ENCODE data around the gene C1QTNF2.

Gene C1QTNF2

DNA sequence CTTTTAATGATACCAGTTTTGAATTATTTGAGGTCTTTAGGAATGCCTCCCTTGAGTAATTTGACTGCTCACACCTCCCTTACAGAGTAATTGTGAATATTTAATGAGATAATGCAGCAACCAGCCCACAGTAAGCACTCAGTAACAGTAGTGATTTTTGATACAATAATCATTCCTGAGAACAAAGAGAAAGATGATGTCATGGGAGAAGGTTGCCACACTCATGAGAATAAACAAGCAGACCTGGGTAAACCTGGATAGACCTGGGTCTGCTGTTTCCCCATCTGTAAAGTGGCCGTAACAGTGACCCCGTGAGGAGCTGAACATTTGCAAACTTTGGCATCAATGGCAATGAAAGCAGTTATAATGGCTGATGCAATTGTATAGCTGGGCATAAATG is 4.2 kb downstream of the C1QTNF2 start:
- no peak for TF ChIP-seq JUND (IDR thresholded peaks at IDR 0.05; ENCODE audit: low read depth)
- in situ Hi-C loops (cut with HindIII; ENCODE audit: low pct_unique_long_range_greater_than_20kb, low sequenced_read_pairs), result no loop called here
- no peak for DNase-seq (ENCODE audit: low read depth in 1 of 2, low spot score in 1 of 2)

DNA sequence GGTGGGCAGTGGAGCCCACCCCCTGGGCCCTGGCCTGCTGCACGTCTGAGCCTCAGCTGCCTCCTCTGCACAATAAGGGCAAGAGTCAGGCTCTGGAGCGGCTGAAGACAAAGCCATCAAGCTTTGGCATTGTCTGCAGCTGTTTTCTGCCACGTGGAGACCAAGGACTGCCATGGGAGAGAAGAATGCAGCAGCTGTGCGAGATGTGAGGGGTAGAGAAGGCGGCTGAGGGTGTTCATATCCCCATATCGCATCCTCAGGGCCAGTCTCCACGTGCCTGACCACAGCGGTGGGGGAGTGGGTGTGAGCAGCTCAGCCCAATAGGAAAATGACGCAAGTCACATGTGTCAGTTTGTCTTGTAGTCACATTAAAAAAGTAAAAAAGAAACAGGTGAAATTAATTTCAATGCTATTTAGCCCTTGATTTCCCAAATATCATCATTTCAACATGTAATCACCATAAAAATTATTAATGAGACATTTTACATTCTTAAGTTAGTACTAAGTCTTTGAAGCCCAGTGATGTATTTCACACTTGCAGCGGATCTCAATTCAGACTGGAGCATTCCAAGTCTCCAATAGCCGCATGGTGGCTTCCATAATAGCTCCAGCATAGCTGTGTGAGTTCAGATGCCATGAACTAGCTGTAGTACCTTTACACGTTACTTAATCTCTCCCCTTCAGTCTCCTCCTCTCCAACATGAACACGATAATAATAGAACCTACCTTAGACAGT is 6.6 kb downstream of the C1QTNF2 start:
- in situ Hi-C loops (cut with HindIII; ENCODE audit: low pct_unique_long_range_greater_than_20kb, low sequenced_read_pairs), result no loop called here

DNA sequence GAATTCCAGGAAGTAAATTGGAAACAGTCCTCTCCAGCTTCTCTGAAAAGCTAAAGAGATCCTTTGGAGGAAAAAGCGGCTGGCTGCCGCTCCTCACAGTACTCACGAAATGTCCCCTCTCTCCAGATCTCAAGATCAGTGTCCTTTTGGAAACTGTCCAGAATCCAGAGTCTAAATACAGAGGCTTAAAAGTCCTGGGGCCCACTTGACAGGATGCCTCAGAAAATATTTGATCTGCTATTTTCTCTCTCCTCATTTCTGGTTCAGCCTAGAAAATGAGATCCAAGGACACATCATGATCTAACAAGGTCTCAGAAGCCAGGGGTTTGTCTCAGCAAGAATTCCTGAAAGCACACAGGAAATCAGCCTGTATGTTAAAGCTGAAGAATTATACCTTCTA is 7.2 kb downstream of the C1QTNF2 start:
- in situ Hi-C loops (cut with HindIII; ENCODE audit: low pct_unique_long_range_greater_than_20kb, low sequenced_read_pairs), result no loop called here
- no peak for DNase-seq (ENCODE audit: low read depth in 1 of 2, low spot score in 1 of 2)
- no peak for TF ChIP-seq JUND (IDR thresholded peaks at IDR 0.05; ENCODE audit: low read depth)

More for the DNA sequence above, 6.6 kb downstream of the C1QTNF2 start:
- no peak for DNase-seq (ENCODE audit: low read depth in 1 of 2, low spot score in 1 of 2)
- no peak for TF ChIP-seq JUND (IDR thresholded peaks at IDR 0.05; ENCODE audit: low read depth)

DNA sequence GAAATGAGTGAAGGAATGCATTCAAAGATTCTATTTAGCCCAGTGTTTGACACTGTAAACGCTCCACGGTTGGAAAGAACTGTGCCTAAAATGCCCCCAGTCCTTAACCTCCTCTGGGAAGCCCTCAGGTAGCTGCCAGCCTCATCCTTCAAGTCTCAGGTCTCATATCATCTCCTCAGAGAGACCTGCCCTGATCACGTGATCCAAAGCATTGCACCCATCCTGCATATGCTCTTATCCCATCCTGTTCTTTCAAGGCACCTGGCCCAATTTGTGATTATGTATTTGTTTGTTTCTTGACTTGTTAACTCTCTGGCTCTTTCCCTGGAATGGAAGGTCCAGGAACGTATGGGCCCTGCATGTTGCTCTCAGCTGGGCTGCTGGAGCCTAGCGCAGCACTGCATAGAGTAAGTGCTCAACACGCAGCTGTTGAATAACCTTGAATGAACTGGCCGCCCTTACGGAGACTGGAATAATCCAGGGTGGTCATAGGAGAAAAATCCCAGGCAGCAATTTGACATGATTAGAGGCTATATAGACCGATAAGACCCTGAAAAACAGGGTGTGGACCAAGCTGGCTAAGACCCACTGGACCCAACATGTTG is 8.7 kb downstream of the C1QTNF2 start:
- in situ Hi-C loops (cut with HindIII; ENCODE audit: low pct_unique_long_range_greater_than_20kb, low sequenced_read_pairs), result no loop called here
- no peak for TF ChIP-seq JUND (IDR thresholded peaks at IDR 0.05; ENCODE audit: low read depth)
- DNase-seq (ENCODE audit: low read depth in 1 of 2, low spot score in 1 of 2), result no peak

DNA sequence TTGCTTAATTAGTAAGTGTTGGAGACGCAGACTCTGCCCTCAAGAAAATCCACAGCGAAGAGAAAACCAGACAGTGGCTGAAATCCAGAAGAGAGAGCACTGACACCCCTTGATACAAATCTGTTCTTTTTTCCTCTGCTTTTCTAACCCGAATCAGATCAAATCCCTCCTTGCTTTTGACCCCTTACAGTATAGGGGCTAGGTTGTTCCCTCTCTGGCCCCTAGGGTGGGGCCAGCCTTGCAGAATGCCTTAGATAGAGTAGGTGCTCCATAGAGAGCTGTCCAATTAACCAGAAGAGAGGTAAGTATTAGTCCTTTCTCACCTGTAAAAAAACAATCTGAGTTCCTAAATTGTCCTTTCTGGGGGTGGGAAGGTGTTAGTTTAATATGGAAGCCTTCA is 10.1 kb downstream of the C1QTNF2 start:
- in situ Hi-C loops (cut with HindIII; ENCODE audit: low pct_unique_long_range_greater_than_20kb, low sequenced_read_pairs), result no loop called here
- no peak for TF ChIP-seq JUND (IDR thresholded peaks at IDR 0.05; ENCODE audit: low read depth)
- no peak for DNase-seq (ENCODE audit: low read depth in 1 of 2, low spot score in 1 of 2)

DNA sequence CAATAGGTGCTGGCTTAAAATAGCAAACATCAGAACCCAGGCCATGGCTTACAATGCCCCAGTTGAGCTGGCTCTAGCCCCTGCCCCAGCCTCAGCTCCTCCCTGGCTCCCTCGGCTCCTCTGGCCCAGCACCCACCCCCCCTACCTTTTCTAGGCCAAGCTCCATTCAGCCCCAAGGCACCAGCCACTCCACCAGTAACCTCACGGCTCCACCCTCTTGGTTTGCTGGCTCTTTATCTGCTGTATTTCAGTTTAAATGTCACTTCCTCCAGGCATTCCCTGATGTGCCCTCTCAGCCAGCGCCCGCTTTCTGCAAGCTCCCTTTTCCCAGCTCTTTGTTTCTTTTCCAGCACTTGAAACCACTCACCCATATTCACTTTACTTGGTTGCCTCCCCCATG is 10.6 kb downstream of the C1QTNF2 start:
- TF ChIP-seq JUND (IDR thresholded peaks at IDR 0.05; ENCODE audit: low read depth), result no peak
- in situ Hi-C loops (cut with HindIII; ENCODE audit: low pct_unique_long_range_greater_than_20kb, low sequenced_read_pairs), result no loop called here
- no peak for DNase-seq (ENCODE audit: low read depth in 1 of 2, low spot score in 1 of 2)

DNA sequence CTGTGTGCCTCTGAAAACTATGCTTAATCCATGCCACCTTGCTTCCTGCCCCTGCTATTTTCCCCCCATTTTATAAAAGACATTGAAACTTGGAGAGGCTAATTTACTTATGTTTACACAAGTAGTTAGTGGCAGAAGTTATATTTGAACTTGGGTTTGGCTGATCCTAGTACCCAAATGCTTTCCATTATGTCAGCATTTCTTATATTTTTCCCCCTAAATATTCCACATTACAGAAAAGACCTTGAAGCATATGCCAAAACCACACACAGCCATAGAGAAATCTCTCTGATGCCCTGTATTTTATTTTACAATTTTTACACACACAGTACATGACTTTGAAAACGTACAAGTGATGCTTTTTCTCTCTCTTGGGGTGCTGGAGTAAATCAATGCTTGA is 11.2 kb downstream of the C1QTNF2 start:
- no peak for TF ChIP-seq JUND (IDR thresholded peaks at IDR 0.05; ENCODE audit: low read depth)
- in situ Hi-C loops (cut with HindIII; ENCODE audit: low pct_unique_long_range_greater_than_20kb, low sequenced_read_pairs), result no loop called here
- DNase-seq (ENCODE audit: low read depth in 1 of 2, low spot score in 1 of 2), result no peak

DNA sequence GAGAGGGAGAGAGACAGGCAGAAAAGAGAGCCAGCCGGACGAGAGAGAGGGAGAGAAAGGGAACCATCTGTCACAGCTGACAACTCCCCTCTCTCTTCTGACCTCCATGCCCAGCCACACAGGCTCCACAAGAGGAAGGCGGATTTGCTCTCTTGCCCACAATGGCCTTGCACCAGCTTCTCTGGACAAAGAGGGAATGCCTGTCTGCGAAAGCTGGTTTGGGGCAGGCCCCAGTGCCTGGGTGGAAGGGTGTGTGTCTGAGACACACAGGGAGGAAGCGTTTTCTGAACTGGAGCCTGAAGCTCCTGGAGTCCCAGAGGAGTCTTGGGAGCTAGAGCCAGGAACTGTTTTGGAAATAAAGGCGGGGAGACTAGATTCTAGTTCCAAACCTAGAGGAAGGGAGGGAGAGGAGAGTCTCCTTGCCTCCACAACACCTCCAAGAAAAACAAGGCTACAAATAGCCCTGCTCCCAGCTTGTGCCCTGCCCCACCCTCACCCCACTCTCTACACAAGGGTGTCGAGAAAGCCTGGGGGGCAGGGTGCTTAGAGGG is 12.5 kb downstream of the C1QTNF2 start:
- in situ Hi-C loops (cut with HindIII; ENCODE audit: low pct_unique_long_range_greater_than_20kb, low sequenced_read_pairs), result no loop called here
- no peak for DNase-seq (ENCODE audit: low read depth in 1 of 2, low spot score in 1 of 2)
- no peak for TF ChIP-seq JUND (IDR thresholded peaks at IDR 0.05; ENCODE audit: low read depth)

DNA sequence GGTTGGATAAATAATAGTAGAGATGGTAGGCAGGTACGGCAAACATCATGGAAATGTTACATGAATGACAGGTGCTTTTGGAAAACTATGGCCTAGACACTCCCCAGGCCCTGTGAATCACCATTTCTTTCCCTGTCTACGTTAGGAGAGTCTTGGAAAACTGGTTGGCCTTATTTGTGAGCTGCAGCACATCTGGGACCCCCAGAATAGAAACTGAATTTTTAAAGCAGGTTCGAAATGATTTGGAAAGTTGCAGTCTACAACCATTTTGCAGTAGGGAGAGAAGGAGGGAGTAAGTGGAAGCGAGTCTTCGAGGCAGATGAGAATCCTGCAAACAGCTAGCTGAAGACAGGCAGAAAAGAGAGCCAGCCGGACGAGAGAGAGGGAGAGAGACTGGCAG is 13.0 kb downstream of the C1QTNF2 start:
- in situ Hi-C loops (cut with HindIII; ENCODE audit: low pct_unique_long_range_greater_than_20kb, low sequenced_read_pairs), result no loop called here
- TF ChIP-seq JUND (IDR thresholded peaks at IDR 0.05; ENCODE audit: low read depth), result no peak
- DNase-seq (ENCODE audit: low read depth in 1 of 2, low spot score in 1 of 2), result no peak

DNA sequence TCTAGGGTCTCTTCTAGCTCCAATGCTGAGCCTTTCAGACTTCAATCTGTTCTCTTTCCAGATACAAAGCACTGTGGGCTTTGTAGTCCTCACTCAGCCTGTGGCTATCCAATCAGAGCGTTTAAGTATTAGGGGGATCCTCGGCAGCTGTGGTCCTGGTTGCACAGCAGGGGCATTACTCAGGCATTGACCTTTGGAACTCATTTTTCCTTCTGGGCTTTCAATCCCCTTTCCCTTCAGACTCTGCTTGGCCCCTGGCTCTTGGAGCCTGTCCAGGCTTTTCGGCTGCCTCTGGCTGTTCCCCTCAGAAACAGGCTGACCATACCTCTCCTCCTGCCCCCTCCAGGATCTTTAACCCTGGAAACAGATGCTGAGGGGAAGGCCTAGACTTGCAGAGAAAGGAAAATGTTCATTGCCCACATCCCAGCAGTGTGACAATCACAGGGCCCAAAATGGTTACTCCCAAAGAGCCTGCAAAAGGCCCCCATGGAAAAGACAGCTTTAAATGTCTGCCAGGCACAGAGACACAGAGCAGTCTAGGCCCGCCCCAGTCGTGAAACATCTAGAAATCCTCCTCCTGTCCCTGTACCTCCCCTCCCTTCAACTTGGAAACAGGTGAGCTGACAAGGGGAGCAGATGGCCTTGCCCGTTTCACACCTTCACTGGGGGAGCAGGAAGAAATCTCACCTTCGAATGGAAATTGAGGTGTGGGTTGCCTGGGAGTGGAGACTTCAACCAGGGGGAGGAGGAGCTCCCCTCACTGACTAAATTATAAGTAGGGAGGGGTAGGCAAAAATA is 13.7 kb downstream of the C1QTNF2 start:
- in situ Hi-C loops (cut with HindIII; ENCODE audit: low pct_unique_long_range_greater_than_20kb, low sequenced_read_pairs), result no loop called here
- no peak for TF ChIP-seq JUND (IDR thresholded peaks at IDR 0.05; ENCODE audit: low read depth)
- no peak for DNase-seq (ENCODE audit: low read depth in 1 of 2, low spot score in 1 of 2)

DNA sequence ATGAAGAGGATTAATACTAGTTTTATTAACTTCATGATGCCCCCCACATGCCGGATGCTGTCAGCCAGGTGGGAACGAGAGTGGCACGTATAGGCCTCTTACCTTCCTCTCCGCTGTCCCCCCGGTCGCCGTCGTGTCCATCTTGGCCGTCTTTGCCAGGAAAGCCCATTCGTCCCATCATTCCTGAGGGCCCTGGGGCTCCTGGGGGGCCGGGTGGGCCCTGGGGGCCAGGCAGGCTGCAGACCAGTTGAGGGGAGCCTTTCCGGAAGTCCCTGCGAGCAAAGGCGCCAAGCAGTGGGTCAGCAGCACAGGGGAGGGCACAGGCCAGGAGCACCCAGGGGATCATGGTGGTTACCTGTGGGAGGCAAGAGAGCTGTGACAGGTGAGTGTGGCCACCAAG is 15.8 kb downstream of the C1QTNF2 start:
- in situ Hi-C loops (cut with HindIII; ENCODE audit: low pct_unique_long_range_greater_than_20kb, low sequenced_read_pairs), result no loop called here
- no peak for DNase-seq (ENCODE audit: low read depth in 1 of 2, low spot score in 1 of 2)
- TF ChIP-seq JUND (IDR thresholded peaks at IDR 0.05; ENCODE audit: low read depth), result no peak

DNA sequence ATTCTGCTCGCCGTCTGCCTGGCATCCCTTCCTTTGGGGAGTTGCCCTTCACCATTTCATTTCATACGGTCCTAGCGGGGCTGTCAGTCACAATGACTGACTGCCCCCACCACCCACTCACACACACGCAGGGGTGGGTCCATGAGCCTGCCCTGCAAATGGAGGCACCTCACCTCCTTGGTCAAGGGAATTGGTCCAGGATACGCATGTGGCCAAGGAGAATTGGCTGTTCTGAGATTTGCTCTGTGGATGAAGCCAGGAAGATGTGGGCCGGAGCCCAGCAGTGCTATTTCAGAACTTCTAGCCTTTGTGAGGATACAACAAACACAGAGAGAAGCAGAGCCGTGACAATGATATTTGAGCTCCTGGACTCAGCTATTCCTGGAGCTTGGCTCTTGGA is 17.0 kb downstream of the C1QTNF2 start:
- DNase-seq (ENCODE audit: low read depth in 1 of 2, low spot score in 1 of 2), result no peak
- no peak for TF ChIP-seq JUND (IDR thresholded peaks at IDR 0.05; ENCODE audit: low read depth)
- in situ Hi-C loops (cut with HindIII; ENCODE audit: low pct_unique_long_range_greater_than_20kb, low sequenced_read_pairs), result no loop called here

DNA sequence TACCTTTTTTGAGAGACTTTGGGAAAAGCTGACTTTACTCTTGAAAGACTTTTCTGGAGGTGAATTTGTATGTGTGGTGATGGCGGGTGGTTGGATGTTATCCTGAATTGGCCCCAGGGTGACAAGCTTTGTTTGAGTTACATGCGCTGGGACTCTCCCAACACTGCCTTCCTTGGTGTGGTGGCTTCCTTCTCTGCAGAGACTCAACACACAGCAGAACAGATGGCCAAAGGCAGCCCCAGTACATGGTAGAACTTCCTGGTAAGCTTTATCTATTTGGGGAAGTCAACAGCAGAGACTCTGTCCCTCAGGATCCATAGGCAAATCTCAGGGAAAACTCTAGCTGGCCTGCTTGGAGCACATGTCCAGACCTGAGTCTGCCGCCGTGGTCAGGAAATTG is 18.1 kb downstream of the C1QTNF2 start:
- no peak for DNase-seq (ENCODE audit: low read depth in 1 of 2, low spot score in 1 of 2)
- TF ChIP-seq JUND (IDR thresholded peaks at IDR 0.05; ENCODE audit: low read depth), result no peak
- in situ Hi-C loops (cut with HindIII; ENCODE audit: low pct_unique_long_range_greater_than_20kb, low sequenced_read_pairs), result no loop called here

Data from T47D (cell line).